Measurements from ENCODE around the gene VPS33A. TPM values are rescaled to one million over a fixed set of nuclear protein-coding genes. Genes with fewer than 3 reads are reported as not detected.
A peak's percentile ranks its signal among the peaks of the same experiment; 100 is the strongest.

VPS33A gene
- total RNA-seq, 1 experiment from 2014 or later = 37.6 TPM

GRCh38 chr12:122187466-122187865, 78.8 kb downstream of the VPS33A start (continued):
- TF ChIP-seq TCF7 (CRISPR knock-in tag; IDR thresholded peaks at IDR 0.05; ENCODE audit: low read depth) = no peak
- TF ChIP-seq ELF4 (CRISPR knock-in tag; IDR thresholded peaks at IDR 0.05; ENCODE audit: low read depth) = no peak
- no peak for TF ChIP-seq NFE2L1 (CRISPR knock-in tag; IDR thresholded peaks at IDR 0.05)

- Mint-ChIP-seq H3K4me1 (peaks cover 3% of the 10 kb centered on the region; the same call in 1 of the 2 replicates), H3K4me3 (no peak overlapping the region), H3K9me3 (no peaks in the 10 kb centered on the region), H3K36me3 (no peaks in the 10 kb centered on the region), H3K27ac (no peak overlapping the region), H3K27me3 (ENCODE audit: low read depth) (peaks cover 17% of the 10 kb centered on the region)
- no peak for ATAC-seq
- DNase-seq (ENCODE audit: low spot score) = no peak
- CTCF ChIA-PET = no interaction called here
- POLR2A ChIA-PET = no interaction called here
- no peak for TF ChIP-seq NR3C1 (CRISPR knock-in tag; conservative IDR thresholded peaks at IDR 0.05; ENCODE audit: low read depth)
These were observed 80.7 kb downstream of the VPS33A start for GRCh38 chr12:122185494-122186082.

GRCh38 chr12:122185079-122185478, 81.2 kb downstream of the VPS33A start:
- no peak for DNase-seq (ENCODE audit: low spot score)
- no peak overlapping the region for H3K4me3 Mint-ChIP-seq
- no peak for ATAC-seq
- peaks cover 17% of the 10 kb centered on the region for H3K27me3 Mint-ChIP-seq (ENCODE audit: low read depth)
- TF ChIP-seq ZNF138 (CRISPR knock-in tag; conservative IDR thresholded peaks at IDR 0.05) (no peak), ZNF121 (CRISPR knock-in tag; IDR thresholded peaks at IDR 0.05) (peak; percentile 85), ATF2 (CRISPR knock-in tag; IDR thresholded peaks at IDR 0.05; ENCODE audit: borderline replicate concordance, low read depth) (no peak), KAT7 (CRISPR knock-in tag; IDR thresholded peaks at IDR 0.05; ENCODE audit: borderline replicate concordance) (no peak), MXD4 (CRISPR knock-in tag; IDR thresholded peaks at IDR 0.05; ENCODE audit: borderline replicate concordance) (no peak), RORB (CRISPR knock-in tag; IDR thresholded peaks at IDR 0.05) (no peak), CREM (CRISPR knock-in tag; IDR thresholded peaks at IDR 0.05) (no peak)
- peaks cover 3% of the 10 kb centered on the region; the same call in 1 of the 2 replicates for H3K4me1 Mint-ChIP-seq
- CTCF ChIA-PET = no interaction called here
- no peaks in the 10 kb centered on the region for H3K9me3 Mint-ChIP-seq
- POLR2A ChIA-PET = interaction anchor here (0.6 kb wide), 1 partner anchor 64 kb away, joined by 3 read pairs; no protein-coding TSS in a partner anchor
- no peaks in the 10 kb centered on the region for H3K36me3 Mint-ChIP-seq
- no peak overlapping the region for H3K27ac Mint-ChIP-seq

- H3K27ac Mint-ChIP-seq = no peak overlapping the region
- peak overlapping the region; percentile 48 for H3K4me3 Mint-ChIP-seq
- H3K4me1 Mint-ChIP-seq = peaks cover 3% of the 10 kb centered on the region; the same call in 1 of the 2 replicates
- no peaks in the 10 kb centered on the region for H3K9me3 Mint-ChIP-seq
- H3K36me3 Mint-ChIP-seq = no peaks in the 10 kb centered on the region
- POLR2A ChIA-PET = interaction anchor here (0.6 kb wide), 1 partner anchor 64 kb away, joined by 3 read pairs; no protein-coding TSS in a partner anchor
- no peak for ATAC-seq
- H3K27me3 Mint-ChIP-seq (ENCODE audit: low read depth) = peaks cover 17% of the 10 kb centered on the region
- no peak for DNase-seq (ENCODE audit: low spot score)
- CTCF ChIA-PET = no interaction called here
- TF ChIP-seq FOXJ3 (CRISPR knock-in tag; IDR thresholded peaks at IDR 0.05; ENCODE audit: borderline replicate concordance) (no peak), EMX1 (CRISPR knock-in tag; IDR thresholded peaks at IDR 0.05) (no peak), SOX15 (CRISPR knock-in tag; IDR thresholded peaks at IDR 0.05) (no peak), ZNF138 (CRISPR knock-in tag; conservative IDR thresholded peaks at IDR 0.05) (no peak), ZBTB43 (CRISPR knock-in tag; IDR thresholded peaks at IDR 0.05) (no peak), ERG (CRISPR knock-in tag; IDR thresholded peaks at IDR 0.05) (no peak), CTCF (IDR thresholded peaks at IDR 0.05) (no peak), ZMAT4 (CRISPR knock-in tag; IDR thresholded peaks at IDR 0.05) (no peak), MXD4 (CRISPR knock-in tag; IDR thresholded peaks at IDR 0.05; ENCODE audit: borderline replicate concordance) (no peak), ATF1 (CRISPR knock-in tag; IDR thresholded peaks at IDR 0.05) (no peak), SMAD4 (CRISPR knock-in tag; IDR thresholded peaks at IDR 0.05) (no peak), ZNF671 (CRISPR knock-in tag; IDR thresholded peaks at IDR 0.05) (no peak), MYBL2 (CRISPR knock-in tag; IDR thresholded peaks at IDR 0.05) (no peak), FOXP4 (CRISPR knock-in tag; IDR thresholded peaks at IDR 0.05) (no peak)
These were observed 81.8 kb downstream of the VPS33A start for GRCh38 chr12:122184517-122184916.
